Breast epithelium (tissue), 3 donors: Measurements from ENCODE around the gene CNTN2.

Experiments
- POLR2A ChIP-seq: fragments of 450-650 bp; IDR thresholded peaks from one replicate; pipeline ENCODE4 v1.6.1; 2016; ENCODE audit warnings: antibody characterized with exemption, mild to moderate bottlenecking, moderate library complexity
- POLR2AphosphoS5 ChIP-seq, 3 donors: sonication (generic); formaldehyde crosslinking; IDR thresholded peaks; one replicate each; pipeline ENCODE4 v1.6.1; 2017; ENCODE audit warnings: antibody characterized with exemption in 3 of 3
- TF ChIP-seq, protein P1 (sequence below), 3 donors: fragments of 450-650 bp; IDR thresholded peaks; one replicate each; pipeline ENCODE4 v1.5.1; 2016 to 2017; ENCODE audit warnings: antibody characterized with exemption in 3 of 3, mild to moderate bottlenecking in 3 of 3, moderate library complexity in 3 of 3

DNA sequence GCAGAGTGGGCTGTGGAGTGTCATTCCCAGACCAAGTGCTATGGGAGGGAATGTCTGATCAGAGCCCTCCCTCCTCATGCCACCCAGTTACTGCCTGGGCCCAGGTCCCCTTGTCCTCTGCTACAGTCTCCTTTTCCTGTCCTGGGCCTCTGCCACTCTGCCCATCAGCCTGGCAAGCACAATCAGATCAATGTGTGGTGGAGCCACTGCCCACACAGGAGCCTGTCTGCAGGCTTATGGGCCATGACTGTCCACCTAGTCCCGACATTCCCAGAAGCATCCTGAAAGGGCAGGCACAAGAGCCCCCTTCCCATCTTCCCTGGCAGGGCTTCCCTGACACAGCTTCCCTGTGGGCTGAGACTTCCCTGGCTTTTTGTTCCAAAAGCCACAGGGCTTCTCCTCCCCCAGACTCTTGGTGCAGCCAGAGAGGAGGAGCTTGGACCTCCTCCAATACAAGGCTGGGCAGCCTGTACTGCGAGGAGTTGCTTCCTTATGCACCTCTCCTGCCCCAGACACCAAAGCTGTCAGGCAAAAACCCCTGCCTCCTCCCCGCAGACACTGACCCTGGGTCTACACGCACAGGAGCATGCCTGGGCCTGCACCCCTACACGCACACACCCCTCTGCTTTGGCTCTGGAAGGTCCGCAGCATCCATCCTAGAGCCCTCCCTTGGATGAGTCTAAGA, 29.2 kb upstream of the CNTN2 start:
- TF ChIP-seq, protein P1, sequence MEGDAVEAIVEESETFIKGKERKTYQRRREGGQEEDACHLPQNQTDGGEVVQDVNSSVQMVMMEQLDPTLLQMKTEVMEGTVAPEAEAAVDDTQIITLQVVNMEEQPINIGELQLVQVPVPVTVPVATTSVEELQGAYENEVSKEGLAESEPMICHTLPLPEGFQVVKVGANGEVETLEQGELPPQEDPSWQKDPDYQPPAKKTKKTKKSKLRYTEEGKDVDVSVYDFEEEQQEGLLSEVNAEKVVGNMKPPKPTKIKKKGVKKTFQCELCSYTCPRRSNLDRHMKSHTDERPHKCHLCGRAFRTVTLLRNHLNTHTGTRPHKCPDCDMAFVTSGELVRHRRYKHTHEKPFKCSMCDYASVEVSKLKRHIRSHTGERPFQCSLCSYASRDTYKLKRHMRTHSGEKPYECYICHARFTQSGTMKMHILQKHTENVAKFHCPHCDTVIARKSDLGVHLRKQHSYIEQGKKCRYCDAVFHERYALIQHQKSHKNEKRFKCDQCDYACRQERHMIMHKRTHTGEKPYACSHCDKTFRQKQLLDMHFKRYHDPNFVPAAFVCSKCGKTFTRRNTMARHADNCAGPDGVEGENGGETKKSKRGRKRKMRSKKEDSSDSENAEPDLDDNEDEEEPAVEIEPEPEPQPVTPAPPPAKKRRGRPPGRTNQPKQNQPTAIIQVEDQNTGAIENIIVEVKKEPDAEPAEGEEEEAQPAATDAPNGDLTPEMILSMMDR (IDR thresholded peaks at IDR 0.05), result no peak
- TF ChIP-seq POLR2A (no peak), POLR2AphosphoS5 (IDR thresholded peaks at IDR 0.05) (no peak)
